ENCODE data around the gene NMRAL1. TPM values are rescaled to one million over a fixed set of nuclear protein-coding genes. Genes with fewer than 3 reads are reported as not detected.

The NMRAL1 gene
- total RNA-seq, 1 donor from 2014 or later = 62.0 TPM

DNA sequence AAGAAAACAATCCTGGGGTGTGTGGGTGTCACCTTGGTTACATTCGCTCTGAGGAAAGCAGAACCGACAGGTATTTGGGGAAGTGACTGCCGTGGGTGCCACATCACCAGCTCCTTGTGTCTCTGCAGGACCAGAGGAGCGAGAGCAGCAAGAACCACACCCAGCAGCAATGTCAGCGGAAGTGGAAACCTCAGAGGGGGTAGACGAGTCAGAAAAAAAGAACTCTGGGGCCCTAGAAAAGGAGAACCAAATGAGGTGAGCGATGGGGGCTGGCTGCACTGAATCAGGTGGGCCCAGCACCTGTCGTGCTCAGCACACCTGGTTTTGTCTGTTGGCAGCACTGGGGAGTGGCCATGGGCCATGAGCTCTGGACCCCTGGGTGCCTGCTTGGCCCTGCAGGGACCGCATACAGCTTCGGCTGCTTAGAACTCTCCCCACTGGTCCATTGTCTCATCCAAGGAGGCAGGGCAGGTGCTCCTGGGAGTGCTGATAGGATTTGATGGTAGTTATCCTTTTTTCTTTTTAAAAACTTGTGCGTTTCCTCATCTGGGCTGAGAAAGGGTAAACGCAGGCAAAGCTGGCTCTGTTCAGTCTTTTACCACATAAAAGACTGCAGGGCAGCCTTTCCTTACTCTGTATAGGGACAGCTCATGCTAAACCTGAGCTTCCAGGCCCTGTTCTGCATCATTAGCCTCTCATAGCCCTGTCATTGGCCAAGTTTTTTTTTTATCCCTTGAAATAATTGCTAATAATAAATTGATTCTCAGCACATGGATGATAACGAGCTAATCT lies 31.1 kb upstream of the NMRAL1 start:
- FAIRE-seq = no peak
- DNase-seq (ENCODE audit: low spot score in 2 of 2) = no peak

- FAIRE-seq (no peak), DNase-seq (ENCODE audit: low spot score in 2 of 2) (no peak)
Measured at GRCh38 chr16:4501071-4501478, 26.6 kb upstream of the NMRAL1 start.

- FAIRE-seq (no peak), DNase-seq (ENCODE audit: low spot score in 2 of 2) (no peak)
Measured at GRCh38 chr16:4500272-4500671, 25.8 kb upstream of the NMRAL1 start.

GRCh38 chr16:4499196-4499555 lies 24.8 kb upstream of the NMRAL1 start:
- DNase-seq (ENCODE audit: low spot score in 2 of 2) (no peak), FAIRE-seq (no peak)

DNA sequence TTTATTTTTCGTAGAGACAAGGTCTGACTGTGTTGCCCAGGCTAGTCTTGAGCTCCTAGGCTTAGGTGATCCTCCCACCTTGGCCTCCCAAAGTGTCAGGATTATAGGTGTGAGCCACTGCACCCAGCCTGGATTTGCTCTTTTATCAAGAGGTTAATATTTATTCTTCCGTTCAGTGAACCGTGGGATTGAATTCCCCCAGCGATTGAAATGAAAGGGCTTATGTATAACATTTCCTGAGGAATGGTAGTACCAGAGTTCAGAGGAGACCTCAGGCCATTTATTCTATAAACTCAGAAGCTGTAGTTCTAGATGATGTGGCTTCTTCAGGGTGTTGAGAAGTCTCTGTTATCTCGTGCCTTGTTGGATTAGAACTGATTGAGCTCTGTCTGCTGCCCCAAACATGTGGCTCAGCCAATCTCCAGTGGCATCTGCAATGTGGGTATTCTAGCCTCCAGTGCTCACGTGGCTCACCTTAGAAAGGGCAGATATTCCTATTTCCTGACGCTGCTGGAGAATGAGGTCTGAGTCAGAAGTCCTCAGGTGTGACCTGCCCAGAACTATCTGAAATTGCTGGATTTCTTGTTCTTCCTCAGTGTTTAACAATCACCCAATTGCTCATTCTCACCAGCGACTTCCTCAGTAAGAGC lies 24.2 kb upstream of the NMRAL1 start:
- DNase-seq (ENCODE audit: low spot score in 2 of 2) (no peak), FAIRE-seq (no peak)

DNA sequence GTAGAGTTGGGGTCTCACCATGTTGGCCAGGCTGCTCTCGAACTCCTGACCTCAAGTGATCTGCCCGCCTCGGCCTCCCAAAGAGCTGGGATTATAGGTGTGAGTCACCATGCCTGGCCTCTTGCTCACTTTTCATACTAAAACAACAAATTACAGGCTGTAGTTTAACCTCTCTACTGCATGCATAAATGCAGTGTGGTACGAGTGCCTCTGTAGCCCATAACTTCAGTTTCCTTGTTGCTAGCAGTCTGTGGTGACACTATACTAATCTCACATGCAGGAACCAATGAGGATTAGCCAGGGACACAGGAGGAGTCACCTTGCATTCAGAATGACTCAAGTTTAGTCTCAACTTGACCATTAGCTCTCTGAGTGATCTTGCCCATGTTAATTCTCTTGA lies 21.9 kb upstream of the NMRAL1 start:
- DNase-seq (ENCODE audit: low spot score in 2 of 2) (no peak), FAIRE-seq (no peak)

- FAIRE-seq (no peak), DNase-seq (ENCODE audit: low spot score in 2 of 2) (no peak)
Measured at GRCh38 chr16:4495766-4496165, 21.3 kb upstream of the NMRAL1 start.

DNA sequence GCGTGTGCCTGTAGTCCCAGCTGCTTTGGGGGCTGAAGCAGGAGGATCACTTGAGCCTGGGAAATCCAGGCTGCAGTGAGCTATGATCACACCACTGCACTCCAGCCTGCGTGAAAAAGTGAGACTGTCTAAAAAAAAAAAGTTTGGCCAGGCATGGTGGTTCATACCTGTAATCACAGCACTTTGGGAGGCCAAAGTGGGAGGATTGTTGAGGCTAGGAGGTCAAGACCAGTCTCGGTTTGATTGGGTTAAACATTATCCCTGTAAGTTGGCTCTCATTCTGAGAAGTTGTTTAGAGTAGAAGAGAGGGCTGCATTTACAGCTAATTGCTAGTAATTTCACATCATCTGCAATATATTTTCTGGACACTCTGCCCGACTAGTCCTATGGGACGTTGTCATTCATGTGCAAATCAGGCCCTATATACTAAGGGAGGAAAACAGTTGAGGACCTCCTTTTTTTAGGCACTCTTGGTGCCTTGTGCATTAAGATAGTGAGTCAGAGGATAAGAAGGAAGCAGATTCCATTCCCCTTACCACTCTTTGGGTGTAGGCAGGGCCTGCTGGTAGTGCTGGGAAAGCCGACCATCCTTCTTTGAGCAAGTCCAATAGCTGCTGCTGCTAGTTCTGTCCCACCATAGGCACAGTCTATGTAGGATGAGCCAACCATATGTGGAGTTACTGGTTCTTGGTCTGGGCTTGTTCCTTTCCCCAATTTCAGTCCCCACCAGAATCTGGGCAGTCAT lies 20.5 kb upstream of the NMRAL1 start:
- DNase-seq (ENCODE audit: low spot score in 2 of 2) = no peak
- FAIRE-seq = no peak

DNA sequence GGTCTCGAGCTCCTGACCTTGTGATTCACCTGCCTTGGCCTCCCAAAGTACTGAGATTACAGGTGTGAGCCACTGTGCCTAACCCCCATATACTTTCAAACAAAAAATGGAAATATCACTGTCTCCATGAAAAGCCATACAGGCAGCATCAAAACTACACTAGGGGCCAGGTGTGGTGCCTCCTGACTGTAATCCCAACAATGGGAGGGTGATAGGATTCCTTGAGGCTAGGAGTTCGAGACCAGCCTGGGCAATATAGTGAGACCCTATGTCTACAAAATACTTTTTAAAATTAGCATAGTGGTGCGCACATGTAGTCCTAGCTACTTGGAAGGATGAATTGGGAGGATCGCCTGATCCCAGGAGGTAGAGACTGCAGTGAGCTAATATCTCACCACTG lies 17.5 kb upstream of the NMRAL1 start:
- DNase-seq (ENCODE audit: low spot score in 2 of 2) (no peak), FAIRE-seq (no peak)

GRCh38 chr16:4489030-4489429 lies 14.6 kb upstream of the NMRAL1 start:
- DNase-seq (ENCODE audit: low spot score in 2 of 2) = no peak
- no peak for FAIRE-seq

DNA sequence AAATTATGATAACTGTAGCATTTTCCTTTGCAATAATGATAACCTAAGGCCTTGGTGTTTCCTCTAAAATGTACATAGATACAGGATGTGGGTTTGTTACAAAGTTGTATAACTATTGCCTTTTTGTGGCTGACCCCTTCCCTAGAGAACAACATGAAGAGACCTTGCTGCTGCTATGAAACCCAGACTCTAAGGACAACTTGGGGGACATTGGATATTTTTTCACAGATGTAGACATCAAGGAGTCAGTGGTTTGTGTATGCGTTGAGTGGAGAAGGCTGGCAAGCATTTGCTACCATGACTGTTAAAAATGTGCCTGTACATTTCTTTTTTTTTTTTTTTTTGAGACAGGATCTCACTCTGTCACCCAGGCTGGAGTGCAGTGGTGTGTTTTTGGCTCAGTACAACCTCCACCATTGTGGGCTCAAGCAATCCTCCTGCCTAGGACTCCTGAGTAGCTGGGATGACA lies 14.1 kb upstream of the NMRAL1 start:
- DNase-seq (ENCODE audit: low spot score in 2 of 2) (no peak), FAIRE-seq (no peak)

DNA sequence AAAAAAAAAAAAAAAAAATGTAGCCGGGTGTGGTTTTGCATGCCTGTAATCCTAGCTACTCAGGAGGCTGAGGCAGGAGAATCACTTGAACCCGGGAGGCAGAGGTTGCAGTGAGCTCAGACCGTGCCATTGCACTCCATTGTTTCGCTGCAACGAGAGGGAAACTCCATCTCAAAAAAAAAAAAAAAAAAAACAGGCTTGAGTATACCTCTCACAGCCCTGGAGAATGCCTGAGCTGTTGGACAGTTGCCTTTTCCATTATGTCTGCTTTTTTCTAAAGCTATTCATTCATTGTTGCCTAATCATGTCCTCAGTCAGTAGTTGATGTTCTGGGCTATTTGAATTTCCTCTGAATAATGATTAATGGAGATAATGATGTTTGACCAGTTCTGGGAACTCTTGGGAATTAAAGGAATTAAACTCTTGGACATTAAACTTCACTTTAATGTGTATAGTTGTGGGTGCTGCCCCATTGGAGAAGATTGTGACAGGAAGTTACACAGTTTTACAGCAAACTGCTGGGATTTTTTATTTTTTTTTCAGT lies 13.6 kb upstream of the NMRAL1 start:
- FAIRE-seq (no peak), DNase-seq (ENCODE audit: low spot score in 2 of 2) (no peak)

GRCh38 chr16:4486126-4486893 lies 11.9 kb upstream of the NMRAL1 start:
- FAIRE-seq = no peak

DNA sequence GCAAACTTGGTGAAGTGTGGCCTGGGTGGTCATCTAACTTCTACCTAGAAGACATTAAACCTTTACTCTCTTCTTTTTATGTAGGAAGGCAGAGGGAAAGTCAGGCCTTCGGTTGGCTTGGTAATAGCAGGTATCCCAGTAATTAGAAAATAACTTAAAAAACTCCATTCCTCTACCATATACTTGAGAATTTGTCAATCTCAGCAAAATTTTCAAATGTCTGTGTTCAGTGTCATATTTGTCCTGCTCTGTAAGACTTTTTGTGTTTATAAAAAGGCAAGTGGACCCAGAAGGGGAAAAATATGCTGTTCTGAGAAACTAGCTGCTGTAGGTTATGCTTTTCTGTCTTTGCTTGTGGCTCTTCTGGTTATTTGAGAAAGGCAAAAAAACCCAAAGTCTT lies 7.5 kb upstream of the NMRAL1 start:
- FAIRE-seq = no peak
- no peak for DNase-seq (ENCODE audit: low spot score in 2 of 2)

More at GRCh38 chr16:4486126-4486893, 11.9 kb upstream of the NMRAL1 start:
- no peak for DNase-seq (ENCODE audit: low spot score in 2 of 2)

DNA sequence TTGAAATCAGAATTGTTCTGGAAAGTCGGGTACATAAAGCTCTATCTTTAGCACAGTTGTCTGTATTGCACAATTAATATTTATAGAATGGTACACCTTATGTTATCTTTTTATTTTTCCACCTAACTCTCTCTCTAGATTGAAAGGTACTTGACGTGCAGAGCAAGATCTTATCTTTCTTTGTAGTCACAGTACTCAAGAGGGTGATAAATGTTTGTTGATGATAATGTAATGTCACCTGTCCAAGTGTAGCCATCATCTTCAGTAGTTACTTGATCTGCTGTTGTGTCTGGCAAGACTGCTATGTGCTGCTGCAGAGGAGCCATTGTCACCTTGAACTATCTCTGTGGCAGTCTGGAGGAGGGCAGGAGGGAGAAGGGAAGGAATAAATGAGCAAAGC lies 7.1 kb upstream of the NMRAL1 start:
- FAIRE-seq = no peak

GRCh38 chr16:4477966-4478365 lies 3.5 kb upstream of the NMRAL1 start:
- FAIRE-seq (no peak), DNase-seq (ENCODE audit: low spot score in 2 of 2) (no peak)

More for the DNA sequence above, 7.1 kb upstream of the NMRAL1 start:
- no peak for DNase-seq (ENCODE audit: low spot score in 2 of 2)

GRCh38 chr16:4475880-4476788 lies 1.7 kb upstream of the NMRAL1 start, which contains the start of gene HMOX2:
Gene HMOX2, plus strand, starts transcription at chr16:4476398. Its CDS starts 29,127 bp downstream, at chr16:4505525.
- FAIRE-seq = no peak
- DNase-seq (ENCODE audit: low spot score in 2 of 2) = peak; percentile 97

GRCh38 chr16:4472880-4473279 lies 1.5 kb downstream of the NMRAL1 start:
- DNase-seq (ENCODE audit: low spot score in 2 of 2) = no peak
- FAIRE-seq = no peak

- DNase-seq (ENCODE audit: low spot score in 2 of 2) = no peak
- FAIRE-seq = no peak
Measured at GRCh38 chr16:4471869-4472268, 2.6 kb downstream of the NMRAL1 start.

Measured in frontal cortex (tissue), 4 donors.